HepG2 (cell line): ENCODE data around the gene NAXD. TPM values are rescaled to one million over a fixed set of nuclear protein-coding genes. Genes with fewer than 3 reads are reported as not detected.

Experiments used
- HOXA3 ChIP-seq: sonication (generic); formaldehyde crosslinking; IDR thresholded peaks from 2 replicates; pipeline ENCODE4 v1.5.0; 2020; ENCODE audit warnings: missing genetic modification reagents
- KMT2B ChIP-seq: IDR thresholded peaks from 2 replicates; pipeline ENCODE4 v1.6.1; 2016; ENCODE audit warnings: missing genetic modification reagents, missing compliant biosample characterization
- MAFG ChIP-seq: sonication (generic); formaldehyde crosslinking; IDR thresholded peaks from 2 replicates; pipeline ENCODE4 v1.5.1; 2020; ENCODE audit warnings: mild to moderate bottlenecking, missing genetic modification reagents
- SNAPC4 ChIP-seq: sonication (generic); formaldehyde crosslinking; IDR thresholded peaks from 2 replicates; pipeline ENCODE4 v1.4.0; 2020; ENCODE audit warnings: mild to moderate bottlenecking, missing genetic modification reagents
- ZBTB38 ChIP-seq: sonication (generic); formaldehyde crosslinking; IDR thresholded peaks from 2 replicates; pipeline ENCODE4 v1.5.1; 2020; ENCODE audit warnings: mild to moderate bottlenecking, missing genetic modification reagents
- ZBTB44 ChIP-seq: sonication (generic); formaldehyde crosslinking; IDR thresholded peaks from 2 replicates; pipeline ENCODE4 v1.4.0; 2020; ENCODE audit warnings: missing genetic modification reagents
- ZMYM4 ChIP-seq: sonication (generic); formaldehyde crosslinking; IDR thresholded peaks from 2 replicates; pipeline ENCODE4 v1.8.1; 2023; ENCODE audit warnings: mild to moderate bottlenecking, missing genetic modification reagents
- ZNF124 ChIP-seq: sonication (generic); formaldehyde crosslinking; IDR thresholded peaks from 2 replicates; pipeline ENCODE4 v1.4.0; 2020; ENCODE audit warnings: missing genetic modification reagents
- ZNF468 ChIP-seq: sonication (generic); formaldehyde crosslinking; IDR thresholded peaks from 2 replicates; pipeline ENCODE4 v1.8.0; 2022; ENCODE audit warnings: mild to moderate bottlenecking, moderate library complexity, missing genetic modification reagents
- ZNF496 ChIP-seq: sonication (generic); formaldehyde crosslinking; IDR thresholded peaks from 2 replicates; pipeline ENCODE4 v1.8.1; 2023; ENCODE audit warnings: mild to moderate bottlenecking, moderate library complexity, missing genetic modification reagents; ENCODE audit not compliant: insufficient replicate concordance
- ZNF605 ChIP-seq: sonication (generic); formaldehyde crosslinking; IDR thresholded peaks from 2 replicates; pipeline ENCODE4 v1.8.0; 2022; ENCODE audit warnings: mild to moderate bottlenecking, missing genetic modification reagents
- ZNF687 ChIP-seq: sonication (generic); formaldehyde crosslinking; IDR thresholded peaks from 2 replicates; pipeline ENCODE4 v1.5.1; 2020; ENCODE audit warnings: mild to moderate bottlenecking, missing genetic modification reagents, moderate library complexity
- ZNF724P ChIP-seq: sonication (generic); formaldehyde crosslinking; IDR thresholded peaks from 2 replicates; pipeline ENCODE4 v1.8.0; 2022; ENCODE audit warnings: missing genetic modification reagents, borderline replicate concordance
- polyA plus RNA-seq, 8 experiments: library from polyadenylated mRNA; depleted of rRNA in 3 of 8; stranded (reverse) in 7 of 8; unstranded in 1 of 8; fragments of >200 nt; fragmentation: Illumina TruSeq in 4 of 8; extraction: Trizol in 4 of 8; gene quantifications; 2 replicates each; pipeline versions ENCODE4 v1.2.1 to v1.2.3, GENCODE V29; 2011 to 2016; ENCODE audit warnings: low read depth in 4 of 8, missing spikeins in 1 of 8, mixed read lengths in 1 of 8; ENCODE audit not compliant: insufficient read depth in 1 of 8
- total RNA-seq, 5 experiments: library from RNA; depleted of rRNA; stranded (reverse); fragments of >200 nt; fragmentation: Illumina TruSeq; extraction: Trizol; gene quantifications; 2 replicates each; pipeline ENCODE4 v1.2.3, GENCODE V29; 2016; ENCODE audit warnings: low read depth in 1 of 5
- TF ChIP-seq, protein P1 (sequence below): sonication (generic); formaldehyde crosslinking; IDR thresholded peaks from 2 replicates; pipeline ENCODE4 v1.5.0; 2020; ENCODE audit warnings: mild to moderate bottlenecking, missing genetic modification reagents, moderate library complexity
- TF ChIP-seq, protein P2 (sequence below): sonication (generic); formaldehyde crosslinking; IDR thresholded peaks from 2 replicates; pipeline ENCODE4 v1.4.0; 2020; ENCODE audit warnings: missing genetic modification reagents, low read depth, mild to moderate bottlenecking, borderline replicate concordance

The NAXD gene
- total and polyA plus RNA-seq, 2 of the 13 experiments (the other 11 are each of a cell fraction or from before 2014, with no cell fraction given) = 19.0 to 23.2 TPM

DNA sequence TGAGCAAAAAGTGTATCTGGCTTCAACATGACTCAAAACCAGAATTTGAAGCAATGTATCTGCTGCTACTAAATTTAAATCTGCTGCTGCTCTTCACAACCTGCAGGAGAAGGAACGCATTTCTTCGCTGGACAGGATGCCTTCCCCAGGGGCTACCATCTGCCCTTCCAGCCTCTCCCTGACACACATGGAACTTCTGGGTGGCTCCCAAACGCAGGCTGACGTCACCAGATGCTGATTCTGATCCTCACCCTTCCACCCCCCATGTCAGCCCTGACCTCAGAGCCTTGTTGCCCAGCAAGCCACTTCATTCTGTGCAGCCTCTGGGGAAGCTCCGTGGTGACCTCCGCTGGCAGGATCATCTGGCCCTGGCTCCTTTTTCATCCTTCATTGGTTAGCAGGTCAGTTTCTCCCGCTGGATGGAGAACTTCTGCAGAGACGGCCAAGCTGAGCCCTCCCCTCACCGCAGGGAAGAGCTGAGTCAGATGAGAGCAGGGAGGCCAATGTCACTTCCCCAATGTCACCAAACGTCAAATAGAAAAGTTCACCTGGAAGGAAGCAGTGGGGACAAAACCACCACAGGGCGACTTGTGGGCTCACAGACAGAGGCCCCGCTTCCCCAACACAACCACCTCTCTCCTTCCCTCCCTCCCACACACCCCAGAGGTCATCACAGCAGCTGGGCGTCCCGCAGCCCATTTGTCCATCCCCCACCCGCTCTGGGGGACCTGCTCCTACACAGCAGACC is 39.8 kb upstream of the NAXD start (continued):
- TF ChIP-seq ZNF687 (CRISPR knock-in tag) = peak; percentile 37
- no peak for TF ChIP-seq SNAPC4 (CRISPR knock-in tag)
- no peak for TF ChIP-seq ZBTB44 (CRISPR knock-in tag)
- no peak for TF ChIP-seq KMT2B
- no peak for TF ChIP-seq ZNF496 (CRISPR knock-in tag)
- no peak for TF ChIP-seq MAFG (CRISPR knock-in tag)
- no peak for TF ChIP-seq ZMYM4
- TF ChIP-seq, protein P1, sequence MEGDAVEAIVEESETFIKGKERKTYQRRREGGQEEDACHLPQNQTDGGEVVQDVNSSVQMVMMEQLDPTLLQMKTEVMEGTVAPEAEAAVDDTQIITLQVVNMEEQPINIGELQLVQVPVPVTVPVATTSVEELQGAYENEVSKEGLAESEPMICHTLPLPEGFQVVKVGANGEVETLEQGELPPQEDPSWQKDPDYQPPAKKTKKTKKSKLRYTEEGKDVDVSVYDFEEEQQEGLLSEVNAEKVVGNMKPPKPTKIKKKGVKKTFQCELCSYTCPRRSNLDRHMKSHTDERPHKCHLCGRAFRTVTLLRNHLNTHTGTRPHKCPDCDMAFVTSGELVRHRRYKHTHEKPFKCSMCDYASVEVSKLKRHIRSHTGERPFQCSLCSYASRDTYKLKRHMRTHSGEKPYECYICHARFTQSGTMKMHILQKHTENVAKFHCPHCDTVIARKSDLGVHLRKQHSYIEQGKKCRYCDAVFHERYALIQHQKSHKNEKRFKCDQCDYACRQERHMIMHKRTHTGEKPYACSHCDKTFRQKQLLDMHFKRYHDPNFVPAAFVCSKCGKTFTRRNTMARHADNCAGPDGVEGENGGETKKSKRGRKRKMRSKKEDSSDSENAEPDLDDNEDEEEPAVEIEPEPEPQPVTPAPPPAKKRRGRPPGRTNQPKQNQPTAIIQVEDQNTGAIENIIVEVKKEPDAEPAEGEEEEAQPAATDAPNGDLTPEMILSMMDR (CRISPR knock-in tag) = peak; percentile 72
- no peak for TF ChIP-seq ZNF468 (CRISPR knock-in tag)
- TF ChIP-seq HOXA3 = 0 out of 2 replicates have a peak, but pooled peaks have one; percentile 13
- TF ChIP-seq ZNF724P = no peak
- TF ChIP-seq, protein P2, sequence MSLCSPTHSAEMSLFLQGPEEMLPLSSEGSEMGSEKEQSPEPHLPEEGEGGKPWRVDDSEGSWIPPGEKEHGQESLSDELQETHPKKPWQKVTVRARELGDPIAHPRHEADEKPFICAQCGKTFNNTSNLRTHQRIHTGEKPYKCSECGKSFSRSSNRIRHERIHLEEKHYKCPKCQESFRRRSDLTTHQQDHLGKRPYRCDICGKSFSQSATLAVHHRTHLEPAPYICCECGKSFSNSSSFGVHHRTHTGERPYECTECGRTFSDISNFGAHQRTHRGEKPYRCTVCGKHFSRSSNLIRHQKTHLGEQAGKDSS = 0 out of 2 replicates have a peak, but pooled peaks have one; percentile 7
- TF ChIP-seq ZNF124 (CRISPR knock-in tag) = no peak
- no peak for TF ChIP-seq ZNF605 (CRISPR knock-in tag)
- peak; percentile 78 for TF ChIP-seq ZBTB38 (CRISPR knock-in tag)
